K562 (cell line): Measurements from ENCODE around the gene METRN. TPM values are rescaled to one million over a fixed set of nuclear protein-coding genes. Genes with fewer than 3 reads are reported as not detected.

Experiments
- ARID3A ChIP-seq: IDR thresholded peaks from 2 replicates; pipeline ENCODE4 v1.6.1; 2012; ENCODE audit warnings: low read depth, low read length, improper control_type of control experiment, borderline replicate concordance
- ATF2 ChIP-seq: sonication (generic); formaldehyde crosslinking; IDR thresholded peaks from 2 replicates; pipeline ENCODE4 v1.8.1; 2022; ENCODE audit warnings: missing genetic modification reagents
- ETV5 ChIP-seq: sonication (generic); formaldehyde crosslinking; IDR thresholded peaks from 2 replicates; pipeline ENCODE4 v1.4.0; 2020; ENCODE audit warnings: low read depth, mild to moderate bottlenecking, missing genetic modification reagents
- FIP1L1 ChIP-seq: fragments of 200-400 bp; formaldehyde crosslinking; IDR thresholded peaks from 2 replicates; pipeline ENCODE4 v1.6.1; 2018; ENCODE audit warnings: mild to moderate bottlenecking, low read depth, low read length; ENCODE audit not compliant: poor library complexity, severe bottlenecking
- HDAC8 ChIP-seq: fragments of 450-650 bp; IDR thresholded peaks from 2 replicates; pipeline ENCODE4 v1.6.1; 2016; ENCODE audit warnings: mild to moderate bottlenecking, missing genetic modification characterization, moderate library complexity, missing compliant biosample characterization
- LARP7 ChIP-seq: fragments of 450-650 bp; IDR thresholded peaks from 2 replicates; pipeline ENCODE4 v1.6.1; 2016
- MIER1 ChIP-seq: fragments of 450-650 bp; IDR thresholded peaks from 2 replicates; pipeline ENCODE4 v1.6.1; 2016; ENCODE audit warnings: antibody characterized with exemption, mild to moderate bottlenecking, low read depth
- MYC ChIP-seq, 2 experiments: fragments of 250-450 bp in 1 of 2; sonication (Bioruptor Pico) in 1 of 2; IDR thresholded peaks; 2 replicates each; pipeline versions ENCODE4 v1.5.1 to v1.6.1; 2012 to 2021; ENCODE audit warnings: low read depth in 2 of 2, borderline replicate concordance in 1 of 2, improper control_type of control experiment in 1 of 2, low read length in 1 of 2, mild to moderate bottlenecking in 1 of 2, moderate library complexity in 1 of 2
- PTBP1 ChIP-seq: fragments of 200-400 bp; formaldehyde crosslinking; IDR thresholded peaks from 2 replicates; pipeline ENCODE4 v1.6.1; 2017; ENCODE audit warnings: low read depth, low read length
- RFX5 ChIP-seq: IDR thresholded peaks from 2 replicates; pipeline ENCODE4 v1.6.1; 2011; ENCODE audit warnings: low read depth, mild to moderate bottlenecking, improper control_type of control experiment, low read length
- SIRT6 ChIP-seq: IDR thresholded peaks from one replicate; pipeline ENCODE4 v1.6.1; 2012; ENCODE audit warnings: low read depth, mild to moderate bottlenecking, control low read depth, inconsistent platforms, low read length, moderate library complexity
- SMAD3 ChIP-seq: fragments of 450-650 bp; formaldehyde crosslinking; conservative IDR thresholded peaks from 2 replicates; pipeline ENCODE4 v1.4.0; 2020; ENCODE audit warnings: mild to moderate bottlenecking
- SNAPC5 ChIP-seq: fragments of 250-450 bp; sonication (Bioruptor Pico); IDR thresholded peaks from 2 replicates; pipeline ENCODE4 v1.8.0; 2021; ENCODE audit warnings: moderate library complexity, mild to moderate bottlenecking, inconsistent platforms
- TEAD2 ChIP-seq: fragments of 450-650 bp; IDR thresholded peaks from 2 replicates; pipeline ENCODE4 v1.6.1; 2016; ENCODE audit warnings: missing genetic modification characterization, control low read depth, missing compliant biosample characterization
- TFAM ChIP-seq: fragments of 250-450 bp; sonication (Bioruptor Pico); conservative IDR thresholded peaks from 2 replicates; pipeline ENCODE4 v1.5.0; 2021; ENCODE audit warnings: mild to moderate bottlenecking, moderate library complexity
- XRCC5 ChIP-seq: fragments of 200-400 bp; formaldehyde crosslinking; IDR thresholded peaks from 2 replicates; pipeline ENCODE4 v1.6.1; 2017; ENCODE audit warnings: low read depth, mild to moderate bottlenecking, low read length
- ZBTB33 ChIP-seq: sonication (generic); formaldehyde crosslinking; IDR thresholded peaks from 2 replicates; pipeline ENCODE4 v1.8.1; 2023; ENCODE audit warnings: mild to moderate bottlenecking, missing genetic modification reagents
- ZKSCAN8 ChIP-seq: fragments of 200-800 bp; sonication (Bioruptor generic); IDR thresholded peaks from 2 replicates; pipeline ENCODE4 v1.6.1; 2016; ENCODE audit warnings: missing genetic modification characterization, missing compliant biosample characterization
- ZNF146 ChIP-seq: IDR thresholded peaks from one replicate; pipeline ENCODE4 v1.6.1; 2018; ENCODE audit warnings: missing compliant biosample characterization; ENCODE audit not compliant: unreplicated experiment
- ZNF174 ChIP-seq: fragments of 250-450 bp; sonication (Bioruptor Pico); IDR thresholded peaks from 2 replicates; pipeline ENCODE4 v1.4.0; 2020; ENCODE audit warnings: mild to moderate bottlenecking
- ZNF699 ChIP-seq: fragments of 250-450 bp; sonication (Bioruptor Pico); IDR thresholded peaks from 2 replicates; pipeline ENCODE4 v1.8.0; 2021; ENCODE audit warnings: mild to moderate bottlenecking, moderate library complexity; ENCODE audit not compliant: insufficient replicate concordance
- polyA plus RNA-seq, 8 experiments: library from polyadenylated mRNA; depleted of rRNA in 4 of 8; stranded (reverse) in 5 of 8; unstranded in 3 of 8; fragments of >200 nt; fragmentation: Nextera tagmentation in 2 of 8; fragmentation: Illumina TruSeq in 1 of 8; extraction: Ambion mirVana in 2 of 8; extraction: Trizol in 1 of 8; gene quantifications; 2 replicates each; pipeline versions ENCODE4 v1.2.1 to v1.2.3, GENCODE V29; 2011 to 2014; ENCODE audit warnings: inconsistent platforms in 1 of 8, missing spikeins in 1 of 8
- total RNA-seq, 7 experiments: library from RNA; depleted of rRNA in 6 of 7; stranded (reverse); fragments of >200 nt in 6 of 7; fragmentation: Illumina TruSeq in 2 of 7; extraction: Trizol in 2 of 7; gene quantifications; 2 replicates each; pipeline versions ENCODE4 v1.2.1 to v1.2.3, GENCODE V29; 2011 to 2021; ENCODE audit warnings: low replicate concordance in 1 of 7

METRN gene
- total and polyA plus RNA-seq, 9 of the 15 experiments (the other 6 are each of a cell fraction or from before 2014, with no cell fraction given) = 0.20 to 89.8 (median 15.4) TPM

GRCh38 chr16:711548-712320, 3.2 kb upstream of the METRN start (continued):
- TF ChIP-seq MYC (IDR thresholded peaks at IDR 0.05; ENCODE audit: low read depth, low read length) (no peak), MYC (CRISPR knock-in tag; IDR thresholded peaks at IDR 0.05; ENCODE audit: borderline replicate concordance, low read depth) (no peak), ZNF146 (no peak), ARID3A (no peak), TEAD2 (tag) (no peak), ATF2 (CRISPR knock-in tag) (no peak), PTBP1 (no peak), FIP1L1 (peak; percentile 49), ETV5 (no peak), ZNF174 (CRISPR knock-in tag) (no peak), ZKSCAN8 (CRISPR knock-in tag) (no peak), SIRT6 (no peak), ZBTB33 (CRISPR knock-in tag) (peak; percentile 64), MIER1 (no peak), ZNF699 (CRISPR knock-in tag) (no peak), LARP7 (no peak), SMAD3 (CRISPR knock-in tag) (no peak), HDAC8 (tag) (no peak), TFAM (CRISPR knock-in tag) (no peak), RFX5 (no peak), SNAPC5 (CRISPR knock-in tag) (no peak), XRCC5 (0 out of 2 replicates have a peak, but pooled peaks have one; percentile 73)
